Stimulated activated CD4-positive, alpha-beta T cell treated with anti-CD3 and anti-CD28 coated beads, TNF-alpha, amount 100 ng/mL, for 24 hours (primary cell): ENCODE measurements around the gene GLT8D1.
"Not testable (repeated sequence)": the region's sequence is repeated elsewhere in the genome, so short reads cannot be mapped to it uniquely, and the experiment has no call there.

Experiments used
- DNase-seq, 3 experiments: peaks; one replicate each; pipeline ENCODE4 v3.0.0-alpha.2; 2020; ENCODE audit warnings: low read depth in 3 of 3

GLT8D1 gene

GRCh38 chr3:52705688-52706686 is at the start of gene GLT8D1, which contains the start of gene SPCS1:
Gene GLT8D1 (minus strand): TSS chr3:52705791. CDS start chr3:52700460, 5,331 bp downstream.
Gene SPCS1 (plus strand): TSS chr3:52706106. CDS start chr3:52706247, 141 bp downstream.
- peak; percentile 64 to 81 (median 71) for DNase-seq

- no peak for DNase-seq
These were observed 48.8 kb upstream of the GLT8D1 start for GRCh38 chr3:52754373-52754772.

- DNase-seq, result no peak
These were observed 46.6 kb upstream of the GLT8D1 start for GRCh38 chr3:52752045-52752660.

- DNase-seq, result no peak
These were observed 38.1 kb upstream of the GLT8D1 start for GRCh38 chr3:52743721-52744120.

GRCh38 chr3:52743152-52743551 is 37.6 kb upstream of the GLT8D1 start:
- DNase-seq, result no peak

GRCh38 chr3:52742418-52743041 is 36.9 kb upstream of the GLT8D1 start:
- DNase-seq, result no peak

- DNase-seq, result no peak
These were observed 34.1 kb upstream of the GLT8D1 start for GRCh38 chr3:52739730-52740129.

GRCh38 chr3:52733256-52733891 is 27.8 kb upstream of the GLT8D1 start:
- no peak for DNase-seq

GRCh38 chr3:52731590-52731989 is 26.0 kb upstream of the GLT8D1 start:
- DNase-seq, result no peak

GRCh38 chr3:52730681-52731080 is 25.1 kb upstream of the GLT8D1 start:
- no peak for DNase-seq

- not testable (repeated sequence) for DNase-seq
These were observed 23.2 kb upstream of the GLT8D1 start for GRCh38 chr3:52728753-52729152.

GRCh38 chr3:52724511-52724910 is 18.9 kb upstream of the GLT8D1 start:
- no peak for DNase-seq

GRCh38 chr3:52723935-52724334 is 18.3 kb upstream of the GLT8D1 start:
- DNase-seq, result no peak

- DNase-seq, result no peak
These were observed 16.9 kb upstream of the GLT8D1 start for GRCh38 chr3:52722491-52722890.

- no peak for DNase-seq
These were observed 16.1 kb upstream of the GLT8D1 start for GRCh38 chr3:52721730-52722008.

GRCh38 chr3:52721002-52721729 is 15.6 kb upstream of the GLT8D1 start:
- no peak for DNase-seq

- no peak for DNase-seq
These were observed 14.0 kb upstream of the GLT8D1 start for GRCh38 chr3:52719618-52720017.

- no peak for DNase-seq
These were observed 10.2 kb upstream of the GLT8D1 start for GRCh38 chr3:52715714-52716305.

- no peak for DNase-seq
These were observed 9.0 kb upstream of the GLT8D1 start for GRCh38 chr3:52714335-52715302.
